Measurements from ENCODE around the gene LAMC3.

DNA sequence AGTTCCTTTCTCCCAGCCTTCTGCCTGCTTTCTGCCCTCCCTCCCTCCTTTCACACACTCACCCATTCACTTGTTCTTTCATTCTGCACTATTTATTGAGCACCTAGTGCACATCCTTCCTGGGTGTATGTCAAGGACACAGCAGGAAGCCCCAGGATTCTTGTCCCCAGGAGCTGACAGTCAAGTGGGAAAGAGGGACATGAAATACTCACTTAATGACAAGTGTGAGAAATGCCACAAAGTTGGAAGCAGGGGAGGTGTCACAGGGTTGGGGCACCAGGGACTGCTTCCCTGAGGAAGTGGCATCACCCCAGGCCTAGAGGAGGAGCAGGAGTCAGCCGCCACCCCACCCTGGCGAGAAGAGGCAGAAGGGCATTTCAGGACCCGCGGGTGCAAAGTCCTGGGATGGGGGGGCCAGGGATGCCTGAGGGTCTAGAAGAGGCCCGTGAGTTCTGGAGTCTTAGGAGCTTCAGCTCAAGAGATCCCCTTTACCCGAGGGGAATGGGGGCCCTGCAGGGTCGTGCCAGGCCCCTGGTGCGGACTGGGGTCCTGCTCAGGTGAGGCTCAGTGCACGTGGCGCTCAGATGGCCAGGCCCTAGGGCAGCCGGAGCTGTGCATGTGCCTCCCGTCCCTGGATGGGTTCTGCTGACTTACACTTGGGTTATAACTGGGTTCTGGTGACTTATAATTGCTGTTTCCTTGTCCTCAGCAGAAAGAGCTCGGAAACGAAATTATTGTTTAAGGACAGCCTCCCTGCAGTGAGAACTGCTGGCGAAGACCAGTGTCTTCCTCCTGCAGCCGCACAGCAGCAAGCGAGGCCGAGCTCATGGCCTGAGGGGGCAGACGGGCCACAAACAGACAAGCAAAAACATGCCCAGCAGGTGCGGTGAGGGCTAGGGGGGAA, 16.9 kb upstream of the LAMC3 start:
- TF ChIP-seq, protein P1, sequence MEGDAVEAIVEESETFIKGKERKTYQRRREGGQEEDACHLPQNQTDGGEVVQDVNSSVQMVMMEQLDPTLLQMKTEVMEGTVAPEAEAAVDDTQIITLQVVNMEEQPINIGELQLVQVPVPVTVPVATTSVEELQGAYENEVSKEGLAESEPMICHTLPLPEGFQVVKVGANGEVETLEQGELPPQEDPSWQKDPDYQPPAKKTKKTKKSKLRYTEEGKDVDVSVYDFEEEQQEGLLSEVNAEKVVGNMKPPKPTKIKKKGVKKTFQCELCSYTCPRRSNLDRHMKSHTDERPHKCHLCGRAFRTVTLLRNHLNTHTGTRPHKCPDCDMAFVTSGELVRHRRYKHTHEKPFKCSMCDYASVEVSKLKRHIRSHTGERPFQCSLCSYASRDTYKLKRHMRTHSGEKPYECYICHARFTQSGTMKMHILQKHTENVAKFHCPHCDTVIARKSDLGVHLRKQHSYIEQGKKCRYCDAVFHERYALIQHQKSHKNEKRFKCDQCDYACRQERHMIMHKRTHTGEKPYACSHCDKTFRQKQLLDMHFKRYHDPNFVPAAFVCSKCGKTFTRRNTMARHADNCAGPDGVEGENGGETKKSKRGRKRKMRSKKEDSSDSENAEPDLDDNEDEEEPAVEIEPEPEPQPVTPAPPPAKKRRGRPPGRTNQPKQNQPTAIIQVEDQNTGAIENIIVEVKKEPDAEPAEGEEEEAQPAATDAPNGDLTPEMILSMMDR (conservative IDR thresholded peaks at IDR 0.05; ENCODE audit: low read depth, low read length) = no peak
- no peak for TF ChIP-seq EZH2 (IDR thresholded peaks at IDR 0.05; ENCODE audit: low read length, unreplicated experiment)
